HG02884 (cell line): ENCODE measurements around the gene OSTC.
"Not testable (repeated sequence)": the region's sequence is repeated elsewhere in the genome, so short reads cannot be mapped to it uniquely, and the experiment has no call there.

Experiments used
- ATAC-seq: cut with Tn5 transposase; IDR thresholded peaks from one replicate; pipeline ENCODE4 v1.9.1; 2021; ENCODE audit warnings: mild to moderate bottlenecking, moderate library complexity; ENCODE audit not compliant: unreplicated experiment

Gene OSTC

DNA sequence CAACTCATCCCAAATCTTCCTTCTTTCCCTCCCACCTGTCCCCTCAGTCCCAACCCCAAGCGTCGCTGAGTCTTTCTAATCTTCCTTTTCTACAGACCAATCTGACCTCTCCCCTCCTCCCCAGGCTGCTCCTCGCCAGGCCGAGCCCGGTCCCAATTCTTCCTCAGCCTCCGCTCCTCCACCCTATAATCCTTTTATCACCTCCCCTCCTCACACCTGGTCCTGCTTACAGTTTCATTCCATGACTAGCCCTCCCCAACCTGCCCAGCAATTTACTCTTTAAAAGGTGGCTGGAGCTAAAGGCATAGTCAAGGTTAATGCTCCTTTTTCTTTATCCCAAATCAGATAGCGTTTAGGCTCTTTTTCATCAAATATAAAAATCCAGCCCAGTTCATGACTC is 60.2 kb downstream of the OSTC start:
- ATAC-seq: not testable (repeated sequence)

DNA sequence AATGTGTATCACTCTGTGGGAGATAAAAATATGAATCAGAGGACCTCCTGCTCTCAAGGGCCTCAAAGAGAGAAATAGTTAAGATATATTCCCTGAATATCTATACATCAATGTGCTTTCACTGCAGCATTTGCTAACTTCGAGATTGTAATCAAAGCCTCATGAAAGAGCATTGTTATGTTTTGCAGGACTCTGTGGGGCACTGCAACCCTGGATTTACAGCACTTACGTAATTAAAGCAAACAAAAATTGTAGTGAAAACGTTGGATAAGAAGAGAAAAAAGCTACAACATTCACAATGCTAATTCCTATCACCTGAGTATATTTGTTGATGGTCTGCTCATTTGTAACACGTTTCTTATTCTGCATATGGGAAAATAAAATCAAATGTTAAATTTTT is 64.5 kb downstream of the OSTC start:
- ATAC-seq: no peak

DNA sequence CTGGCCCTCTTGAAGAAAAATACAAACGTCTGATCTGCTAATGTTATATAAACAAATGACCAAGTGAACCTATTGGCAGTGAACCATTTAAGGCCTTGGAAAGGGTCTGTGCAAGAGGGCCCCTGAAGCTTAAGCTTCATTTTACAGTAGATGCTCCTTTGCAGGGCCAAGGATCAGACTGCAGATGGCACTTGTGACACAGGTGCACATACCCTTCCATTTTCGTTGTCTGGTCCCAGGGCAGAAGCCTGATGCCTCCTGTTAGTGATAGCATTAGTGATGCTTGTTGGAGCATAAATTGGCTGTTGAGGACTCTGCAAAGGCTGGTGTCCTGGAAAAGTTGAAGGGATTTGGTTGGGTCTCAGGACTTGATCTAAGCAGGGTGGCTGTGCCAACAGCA is 65.9 kb downstream of the OSTC start:
- ATAC-seq: no peak

DNA sequence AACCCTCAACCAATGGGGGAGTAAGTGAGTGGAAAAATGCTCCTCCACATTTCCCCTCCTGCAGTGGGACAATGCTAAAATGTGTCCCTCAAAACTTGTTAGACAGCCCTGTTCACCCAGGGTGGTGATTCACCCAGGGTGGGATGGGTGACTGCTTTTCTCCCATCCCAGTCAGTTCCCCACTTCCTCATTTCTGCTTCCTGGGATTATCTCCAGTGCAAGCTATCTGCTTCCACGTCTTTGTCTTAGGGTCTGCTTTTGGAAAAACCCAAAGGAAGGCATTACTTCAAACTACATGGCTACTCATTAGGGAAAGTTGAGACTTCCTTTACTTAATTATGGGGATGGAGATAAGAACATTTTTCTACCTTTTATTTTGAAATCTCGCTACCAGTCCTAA is 67.0 kb downstream of the OSTC start:
- no peak for ATAC-seq
